K562 (cell line): Measurements from ENCODE around the gene TUBB6. TPM values are rescaled to one million over a fixed set of nuclear protein-coding genes. Genes with fewer than 3 reads are reported as not detected.
A peak's percentile ranks its signal among the peaks of the same experiment; 100 is the strongest.

Experiments
- CHAMP1 ChIP-seq: fragments of 450-650 bp; IDR thresholded peaks from 2 replicates; pipeline ENCODE4 v1.6.1; 2016; ENCODE audit warnings: mild to moderate bottlenecking
- CHD2 ChIP-seq: IDR thresholded peaks from 2 replicates; pipeline ENCODE4 v1.6.1; 2011; ENCODE audit warnings: low read depth, low read length
- CXXC5 ChIP-seq: fragments of 250-450 bp; sonication (Bioruptor Pico); IDR thresholded peaks from 2 replicates; pipeline ENCODE4 v1.8.0; 2022; ENCODE audit warnings: inconsistent platforms, mild to moderate bottlenecking, moderate library complexity
- ETV5 ChIP-seq: sonication (generic); formaldehyde crosslinking; IDR thresholded peaks from 2 replicates; pipeline ENCODE4 v1.4.0; 2020; ENCODE audit warnings: low read depth, mild to moderate bottlenecking, missing genetic modification reagents
- GMEB1 ChIP-seq: fragments of 250-450 bp; sonication (Bioruptor Pico); IDR thresholded peaks from 2 replicates; pipeline ENCODE4 v1.4.0; 2020; ENCODE audit warnings: mild to moderate bottlenecking
- HES1 ChIP-seq: fragments of 450-650 bp; IDR thresholded peaks from 2 replicates; pipeline ENCODE4 v1.6.1; 2016; ENCODE audit warnings: low read depth, mild to moderate bottlenecking, moderate library complexity
- KDM4B ChIP-seq, 2 experiments: fragments of 450-650 bp in 1 of 2; sonication (generic) in 1 of 2; IDR thresholded peaks; 2 replicates each; pipeline ENCODE4 v1.6.1; 2016 to 2017; ENCODE audit warnings: borderline replicate concordance in 2 of 2, antibody characterized with exemption in 1 of 2, low read depth in 1 of 2, mild to moderate bottlenecking in 1 of 2
- L3MBTL2 ChIP-seq: fragments of 450-650 bp; IDR thresholded peaks from 2 replicates; pipeline ENCODE4 v1.6.1; 2016; ENCODE audit warnings: mild to moderate bottlenecking, moderate library complexity
- NFXL1 ChIP-seq: fragments of 450-650 bp; formaldehyde crosslinking; IDR thresholded peaks from 2 replicates; pipeline ENCODE4 v1.4.0; 2021; ENCODE audit warnings: mild to moderate bottlenecking
- PHB2 ChIP-seq: fragments of 450-650 bp; IDR thresholded peaks from 2 replicates; pipeline ENCODE4 v1.6.1; 2017; ENCODE audit warnings: low read depth
- RBM34 ChIP-seq: fragments of 200-400 bp; formaldehyde crosslinking; IDR thresholded peaks from 2 replicates; pipeline ENCODE4 v1.6.1; 2018; ENCODE audit warnings: low read length, borderline replicate concordance; ENCODE audit not compliant: insufficient read depth
- SREBF1 ChIP-seq: fragments of 150-350 bp; IDR thresholded peaks from 2 replicates; pipeline ENCODE4 v1.6.1; 2014; ENCODE audit warnings: antibody characterized with exemption, low read depth, low read length, borderline replicate concordance
- TCF15 ChIP-seq: fragments of 250-450 bp; sonication (Bioruptor Pico); IDR thresholded peaks from 2 replicates; pipeline ENCODE4 v1.8.0; 2022; ENCODE audit warnings: moderate library complexity, mild to moderate bottlenecking, inconsistent platforms
- ZKSCAN8 ChIP-seq: fragments of 200-800 bp; sonication (Bioruptor generic); IDR thresholded peaks from 2 replicates; pipeline ENCODE4 v1.6.1; 2016; ENCODE audit warnings: missing genetic modification characterization, missing compliant biosample characterization
- ZNF197 ChIP-seq: fragments of 200-800 bp; sonication (Bioruptor generic); IDR thresholded peaks from 2 replicates; pipeline ENCODE4 v1.6.1; 2016; ENCODE audit warnings: low read depth, missing genetic modification characterization, missing compliant biosample characterization
- ZNF253 ChIP-seq: fragments of 250-450 bp; sonication (Bioruptor Pico); conservative IDR thresholded peaks from 2 replicates; pipeline ENCODE4 v1.6.1; 2021; ENCODE audit warnings: mild to moderate bottlenecking
- ZNF561 ChIP-seq: fragments of 450-650 bp; formaldehyde crosslinking; conservative IDR thresholded peaks from 2 replicates; pipeline ENCODE4 v1.4.0; 2020; ENCODE audit warnings: mild to moderate bottlenecking, moderate library complexity
- polyA plus RNA-seq, 8 experiments: library from polyadenylated mRNA; depleted of rRNA in 4 of 8; stranded (reverse) in 5 of 8; unstranded in 3 of 8; fragments of >200 nt; fragmentation: Nextera tagmentation in 2 of 8; fragmentation: Illumina TruSeq in 1 of 8; extraction: Ambion mirVana in 2 of 8; extraction: Trizol in 1 of 8; gene quantifications; 2 replicates each; pipeline versions ENCODE4 v1.2.1 to v1.2.3, GENCODE V29; 2011 to 2014; ENCODE audit warnings: inconsistent platforms in 1 of 8, missing spikeins in 1 of 8
- total RNA-seq, 7 experiments: library from RNA; depleted of rRNA in 6 of 7; stranded (reverse); fragments of >200 nt in 6 of 7; fragmentation: Illumina TruSeq in 2 of 7; extraction: Trizol in 2 of 7; gene quantifications; 2 replicates each; pipeline versions ENCODE4 v1.2.1 to v1.2.3, GENCODE V29; 2011 to 2021; ENCODE audit warnings: low replicate concordance in 1 of 7

Gene TUBB6
- total and polyA plus RNA-seq, 9 of the 15 experiments (the other 6 are each of a cell fraction or from before 2014, with no cell fraction given), result 43.9 to 404 (median 81.1) TPM

GRCh38 chr18:12271376-12272235 lies 36.4 kb upstream of the TUBB6 start (continued):
- no peak for TF ChIP-seq RBM34
- no peak for TF ChIP-seq SREBF1
- 0 out of 2 replicates have a peak, but pooled peaks have one; percentile 37 for TF ChIP-seq ETV5 (CRISPR knock-in tag)
- no peak; the same call in 1 of the 2 replicates for TF ChIP-seq NFXL1 (CRISPR knock-in tag)
- peak; percentile 58 for TF ChIP-seq CHAMP1
- no peak for TF ChIP-seq KDM4B (IDR thresholded peaks at IDR 0.05; ENCODE audit: borderline replicate concordance in 2 of 2, low read depth in 1 of 2)
- TF ChIP-seq L3MBTL2, result peak; percentile 92
- TF ChIP-seq ZNF253 (CRISPR knock-in tag), result no peak
- TF ChIP-seq ZKSCAN8 (CRISPR knock-in tag), result no peak
- TF ChIP-seq CHD2, result no peak
- no peak for TF ChIP-seq HES1
- no peak for TF ChIP-seq TCF15 (CRISPR knock-in tag)
- no peak for TF ChIP-seq GMEB1 (CRISPR knock-in tag)
- no peak for TF ChIP-seq ZNF561 (CRISPR knock-in tag)
- no peak for TF ChIP-seq PHB2
- TF ChIP-seq ZNF197 (CRISPR knock-in tag), result no peak
- TF ChIP-seq CXXC5, result peak; percentile 81
